GM18507 (cell line): ENCODE results near the gene OR10J4.

Experiments used
- DNase-seq: peaks from one replicate; pipeline ENCODE4 v3.0.0; 2011; ENCODE audit warnings: low read depth; ENCODE audit not compliant: insufficient read length; ENCODE audit errors: extremely low spot score
- FAIRE-seq: peaks from 2 replicates; lab custom pipeline; 2011; peaks lifted over from hg19 to GRCh38; lab: Jason Lieb, UNC

The OR10J4 gene

GRCh38 chr1:159474926-159475325 is 42.9 kb downstream of the OR10J4 start:
- no peak for DNase-seq

More at GRCh38 chr1:159474926-159475325, 42.9 kb downstream of the OR10J4 start:
- FAIRE-seq, result no peak
